ENCODE measurements around the gene WHRN. TPM values are rescaled to one million over a fixed set of nuclear protein-coding genes. Genes with fewer than 3 reads are reported as not detected.

WHRN gene
- total RNA-seq, 1 donor from 2014 or later = 1.1 TPM

GRCh38 chr9:114452219-114453165 lies 52.8 kb downstream of the WHRN start:
- Mint-ChIP-seq H3K36me3 (peaks cover 2% of the 10 kb centered on the region), H3K27ac (no peak overlapping the region), H3K9me3 (no peaks in the 10 kb centered on the region), H3K4me1 (peaks cover 8% of the 10 kb centered on the region), H3K27me3 (ENCODE audit: insufficient read depth, low read depth) (no peaks in the 10 kb centered on the region), H3K4me3 (no peak overlapping the region)
- H3F3A ChIP-seq (ENCODE audit: low read depth) = no peaks in the 10 kb centered on the region
- H3K9me3 ChIP-seq (ENCODE audit: low read depth) = no peaks in the 10 kb centered on the region
- no peak for DNase-seq (ENCODE audit: low spot score)
- H3K27me3 ChIP-seq = no peaks in the 10 kb centered on the region
- no peak for TF ChIP-seq EZH2phosphoT487 (IDR thresholded peaks at IDR 0.05)
- TF ChIP-seq CTCF (IDR thresholded peaks at IDR 0.05) = no peak
- TF ChIP-seq EZH2 (IDR thresholded peaks at IDR 0.05) = no peak
- no peaks in the 10 kb centered on the region for H3K36me3 ChIP-seq
- no peak overlapping the region for H3K4me3 ChIP-seq
- H3K4me2 ChIP-seq = no peak overlapping the region
- H3K79me2 ChIP-seq (ENCODE audit: low read depth) = no peaks in the 10 kb centered on the region
- no peaks in the 10 kb centered on the region for H3K4me1 ChIP-seq
- no peaks in the 10 kb centered on the region for H4K20me1 ChIP-seq (ENCODE audit: low read depth)
- no peak overlapping the region for H3K9ac ChIP-seq
- no peak overlapping the region for H2AFZ ChIP-seq (replicated peaks)
- no peak overlapping the region for H3K27ac ChIP-seq

- H3K27me3 ChIP-seq = no peaks in the 10 kb centered on the region
- Mint-ChIP-seq H3K4me1 (peaks cover 8% of the 10 kb centered on the region), H3K27me3 (ENCODE audit: insufficient read depth, low read depth) (no peaks in the 10 kb centered on the region), H3K9me3 (no peaks in the 10 kb centered on the region), H3K36me3 (peaks cover 2% of the 10 kb centered on the region), H3K4me3 (no peak overlapping the region), H3K27ac (peak overlapping the region; percentile 19)
- H3K9me3 ChIP-seq (ENCODE audit: low read depth) = no peaks in the 10 kb centered on the region
- H3K4me2 ChIP-seq = no peak overlapping the region
- TF ChIP-seq CTCF (IDR thresholded peaks at IDR 0.05) (no peak), EZH2phosphoT487 (IDR thresholded peaks at IDR 0.05) (no peak), EZH2 (IDR thresholded peaks at IDR 0.05) (no peak)
- H4K20me1 ChIP-seq (ENCODE audit: low read depth) = no peaks in the 10 kb centered on the region
- H3K79me2 ChIP-seq (ENCODE audit: low read depth) = no peaks in the 10 kb centered on the region
- H3K4me1 ChIP-seq = no peaks in the 10 kb centered on the region
- no peak overlapping the region for H3K4me3 ChIP-seq
- H3K36me3 ChIP-seq = no peaks in the 10 kb centered on the region
- no peak overlapping the region for H3K27ac ChIP-seq
- no peak for DNase-seq (ENCODE audit: low spot score)
- no peaks in the 10 kb centered on the region for H3F3A ChIP-seq (ENCODE audit: low read depth)
- no peak overlapping the region for H2AFZ ChIP-seq (replicated peaks)
- H3K9ac ChIP-seq = no peak overlapping the region
These were observed 53.6 kb downstream of the WHRN start for GRCh38 chr9:114451707-114452031.

GRCh38 chr9:114450833-114451706 lies 54.2 kb downstream of the WHRN start:
- Histone ChIP-seq H3K79me2 (ENCODE audit: low read depth) (no peaks in the 10 kb centered on the region), H3K9ac (no peak overlapping the region), H3K27me3 (no peaks in the 10 kb centered on the region), H3K4me3 (no peak overlapping the region), H4K20me1 (ENCODE audit: low read depth) (no peaks in the 10 kb centered on the region), H3F3A (ENCODE audit: low read depth) (no peaks in the 10 kb centered on the region), H3K27ac (no peak overlapping the region), H3K4me1 (no peaks in the 10 kb centered on the region), H3K36me3 (no peaks in the 10 kb centered on the region), H2AFZ (replicated peaks) (no peak overlapping the region), H3K4me2 (no peak overlapping the region), H3K9me3 (ENCODE audit: low read depth) (no peaks in the 10 kb centered on the region)
- H3K27ac Mint-ChIP-seq = peak overlapping the region; percentile 19
- peaks cover 2% of the 10 kb centered on the region for H3K36me3 Mint-ChIP-seq
- H3K4me1 Mint-ChIP-seq = peaks cover 8% of the 10 kb centered on the region
- no peaks in the 10 kb centered on the region for H3K27me3 Mint-ChIP-seq (ENCODE audit: insufficient read depth, low read depth)
- H3K9me3 Mint-ChIP-seq = no peaks in the 10 kb centered on the region
- no peak overlapping the region for H3K4me3 Mint-ChIP-seq
- no peak for DNase-seq (ENCODE audit: low spot score)
- TF ChIP-seq EZH2phosphoT487 (IDR thresholded peaks at IDR 0.05) = no peak
- no peak for TF ChIP-seq CTCF (IDR thresholded peaks at IDR 0.05)
- TF ChIP-seq EZH2 (IDR thresholded peaks at IDR 0.05) = no peak
